Smooth muscle cell (in vitro differentiated cells): ENCODE results near the gene LENG9. TPM values are rescaled to one million over a fixed set of nuclear protein-coding genes. Genes with fewer than 3 reads are reported as not detected.

Experiments used
- DNase-seq: peaks from one replicate; lab custom pipeline; 2025; ENCODE audit not compliant: unreplicated experiment; lab: John Stamatoyannopoulos, UW
- H2AFZ ChIP-seq: fragments of 200-600 bp; sonication (generic); 2 replicates; pipeline ENCODE4 v1.6.0; 2016; ENCODE audit warnings: antibody characterized with exemption, low read depth, mild to moderate bottlenecking
- H3F3A ChIP-seq: fragments of 200-600 bp; sonication (generic); 2 replicates; pipeline ENCODE4 v1.6.0; 2017; ENCODE audit warnings: antibody characterized with exemption, low read depth
- H3K27ac ChIP-seq: fragments of 200-600 bp; sonication (generic); 2 replicates; pipeline ENCODE4 v1.5.1; 2016; ENCODE audit warnings: low read depth, mild to moderate bottlenecking
- H3K27me3 ChIP-seq: fragments of 200-600 bp; sonication (generic); 2 replicates; pipeline ENCODE4 v1.6.1; 2016; ENCODE audit warnings: low read depth, mild to moderate bottlenecking
- H3K36me3 ChIP-seq: fragments of 200-600 bp; sonication (generic); 2 replicates; pipeline ENCODE4 v1.5.1; 2016; ENCODE audit warnings: low read depth
- H3K4me1 ChIP-seq: fragments of 200-600 bp; sonication (generic); 2 replicates; pipeline ENCODE4 v1.5.1; 2016; ENCODE audit warnings: low read depth
- H3K4me2 ChIP-seq: fragments of 200-600 bp; sonication (generic); 2 replicates; pipeline ENCODE4 v1.6.0; 2016; ENCODE audit warnings: mild to moderate bottlenecking
- H3K4me3 ChIP-seq: fragments of 200-600 bp; sonication (generic); 2 replicates; pipeline ENCODE4 v1.5.1; 2016; ENCODE audit warnings: mild to moderate bottlenecking
- H3K79me2 ChIP-seq: fragments of 200-600 bp; sonication (generic); 2 replicates; pipeline ENCODE4 v1.6.0; 2016; ENCODE audit warnings: low read depth, mild to moderate bottlenecking
- H3K9ac ChIP-seq: fragments of 200-600 bp; sonication (generic); 2 replicates; pipeline ENCODE4 v1.6.0; 2016; ENCODE audit warnings: low read depth
- H3K9me3 ChIP-seq: fragments of 200-600 bp; sonication (generic); replicated peaks from 2 replicates; pipeline ENCODE4 v1.5.1; 2016; ENCODE audit warnings: low read depth
- H4K20me1 ChIP-seq: fragments of 200-600 bp; sonication (generic); 2 replicates; pipeline ENCODE4 v1.6.0; 2016; ENCODE audit warnings: low read depth
- WGBS: methylation state at CpG from one replicate; pipeline ENCODE4 v1.1.7; 2016; ENCODE audit warnings: low lambda C conversion rate; 5-methylcytosine and 5-hydroxymethylcytosine counted together
- polyA plus RNA-seq: library from polyadenylated mRNA; unstranded; fragments of >200 nt; fragmentation: Nextera tagmentation; extraction: Ambion mirVana; gene quantifications from 2 replicates; pipeline ENCODE4 v1.2.1, GENCODE V29; 2016
- total RNA-seq: library from RNA; depleted of rRNA; stranded (reverse); fragments of >200 nt; gene quantifications from 2 replicates; pipeline ENCODE4 v1.2.3, GENCODE V29; 2014
- TF ChIP-seq, protein P1 (sequence below): fragments of 200-600 bp; sonication (generic); IDR thresholded peaks from 2 replicates; pipeline ENCODE4 v1.5.1; 2017; ENCODE audit warnings: borderline replicate concordance, mild to moderate bottlenecking, antibody characterized with exemption; ENCODE audit not compliant: insufficient read depth, poor library complexity, severe bottlenecking

LENG9 gene
- total and polyA plus RNA-seq, 2 experiments from 2014 or later: 0.57 to 4.1 TPM

- no peak overlapping the region for H3K4me2 ChIP-seq
- peaks cover 5% of the 10 kb centered on the region for H3F3A ChIP-seq
- no peak overlapping the region for H3K4me3 ChIP-seq
- no peak overlapping the region for H2AFZ ChIP-seq
- TF ChIP-seq, protein P1, sequence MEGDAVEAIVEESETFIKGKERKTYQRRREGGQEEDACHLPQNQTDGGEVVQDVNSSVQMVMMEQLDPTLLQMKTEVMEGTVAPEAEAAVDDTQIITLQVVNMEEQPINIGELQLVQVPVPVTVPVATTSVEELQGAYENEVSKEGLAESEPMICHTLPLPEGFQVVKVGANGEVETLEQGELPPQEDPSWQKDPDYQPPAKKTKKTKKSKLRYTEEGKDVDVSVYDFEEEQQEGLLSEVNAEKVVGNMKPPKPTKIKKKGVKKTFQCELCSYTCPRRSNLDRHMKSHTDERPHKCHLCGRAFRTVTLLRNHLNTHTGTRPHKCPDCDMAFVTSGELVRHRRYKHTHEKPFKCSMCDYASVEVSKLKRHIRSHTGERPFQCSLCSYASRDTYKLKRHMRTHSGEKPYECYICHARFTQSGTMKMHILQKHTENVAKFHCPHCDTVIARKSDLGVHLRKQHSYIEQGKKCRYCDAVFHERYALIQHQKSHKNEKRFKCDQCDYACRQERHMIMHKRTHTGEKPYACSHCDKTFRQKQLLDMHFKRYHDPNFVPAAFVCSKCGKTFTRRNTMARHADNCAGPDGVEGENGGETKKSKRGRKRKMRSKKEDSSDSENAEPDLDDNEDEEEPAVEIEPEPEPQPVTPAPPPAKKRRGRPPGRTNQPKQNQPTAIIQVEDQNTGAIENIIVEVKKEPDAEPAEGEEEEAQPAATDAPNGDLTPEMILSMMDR: no peak
- H4K20me1 ChIP-seq: peaks cover 84% of the 10 kb centered on the region
- no peaks in the 10 kb centered on the region for H3K9me3 ChIP-seq
- H3K79me2 ChIP-seq: peaks cover 88% of the 10 kb centered on the region
- peaks cover 14% of the 10 kb centered on the region for H3K4me1 ChIP-seq
- no peak for DNase-seq
- no peaks in the 10 kb centered on the region for H3K27me3 ChIP-seq
- peaks cover 11% of the 10 kb centered on the region for H3K36me3 ChIP-seq
- H3K9ac ChIP-seq: no peak overlapping the region
- H3K27ac ChIP-seq: no peak overlapping the region
- WGBS: 94% methylated on average over 11 of the region's 11 CpGs
Measured at GRCh38 chr19:54452626-54453025, 11.0 kb downstream of the LENG9 start.

GRCh38 chr19:54451997-54452396, 11.6 kb downstream of the LENG9 start:
- H3K79me2 ChIP-seq: peaks cover 88% of the 10 kb centered on the region
- no peak overlapping the region for H2AFZ ChIP-seq
- WGBS: 96% methylated on average over 11 of the region's 11 CpGs
- H3K4me3 ChIP-seq: no peak overlapping the region
- peak overlapping the region; percentile 99 for H3K27ac ChIP-seq
- H3K27me3 ChIP-seq: no peaks in the 10 kb centered on the region
- TF ChIP-seq, protein P1: no peak
- no peak overlapping the region for H3K9ac ChIP-seq
- H4K20me1 ChIP-seq: peaks cover 78% of the 10 kb centered on the region
- no peaks in the 10 kb centered on the region for H3K9me3 ChIP-seq
- no peaks in the 10 kb centered on the region for H3F3A ChIP-seq
- peaks cover 5% of the 10 kb centered on the region for H3K36me3 ChIP-seq
- DNase-seq: no peak
- no peak overlapping the region for H3K4me2 ChIP-seq
- peaks cover 21% of the 10 kb centered on the region for H3K4me1 ChIP-seq

- no peak overlapping the region for H3K9ac ChIP-seq
- H4K20me1 ChIP-seq: peaks cover 72% of the 10 kb centered on the region
- H3K36me3 ChIP-seq: peaks cover 4% of the 10 kb centered on the region
- H3K4me1 ChIP-seq: peaks cover 22% of the 10 kb centered on the region
- no peaks in the 10 kb centered on the region for H3K27me3 ChIP-seq
- H3K4me2 ChIP-seq: peak overlapping the region; percentile 95
- H3K9me3 ChIP-seq: no peaks in the 10 kb centered on the region
- H3F3A ChIP-seq: no peaks in the 10 kb centered on the region
- peak overlapping the region; percentile 99 for H3K27ac ChIP-seq
- 94% methylated on average over 8 of the region's 9 CpGs for WGBS
- TF ChIP-seq, protein P1: no peak
- peaks cover 87% of the 10 kb centered on the region for H3K79me2 ChIP-seq
- no peak overlapping the region for H2AFZ ChIP-seq
- H3K4me3 ChIP-seq: peak overlapping the region; percentile 80
- no peak for DNase-seq
Measured at GRCh38 chr19:54451331-54451871, 12.2 kb downstream of the LENG9 start.

GRCh38 chr19:54449701-54450069, 13.9 kb downstream of the LENG9 start:
- no peaks in the 10 kb centered on the region for H3K9me3 ChIP-seq
- peaks cover 4% of the 10 kb centered on the region for H3K36me3 ChIP-seq
- peaks cover 54% of the 10 kb centered on the region for H4K20me1 ChIP-seq
- peaks cover 22% of the 10 kb centered on the region for H3K4me1 ChIP-seq
- peak overlapping the region; percentile 95 for H3K4me2 ChIP-seq
- DNase-seq: no peak
- peak overlapping the region; percentile 99 for H3K9ac ChIP-seq
- no peak overlapping the region for H2AFZ ChIP-seq
- no peaks in the 10 kb centered on the region for H3K27me3 ChIP-seq
- WGBS: under 1% methylated on average over 19 of the region's 21 CpGs
- peaks cover 75% of the 10 kb centered on the region for H3K79me2 ChIP-seq
- peak overlapping the region; percentile 99 for H3K27ac ChIP-seq
- peak overlapping the region; percentile 80 for H3K4me3 ChIP-seq
- TF ChIP-seq, protein P1: no peak
- H3F3A ChIP-seq: no peaks in the 10 kb centered on the region
